Uterus (tissue), 4 donors: ENCODE results near the gene ARHGAP9. TPM values are rescaled to one million over a fixed set of nuclear protein-coding genes. Genes with fewer than 3 reads are reported as not detected.
"Not testable (repeated sequence)": the region's sequence is repeated elsewhere in the genome, so short reads cannot be mapped to it uniquely, and the experiment has no call there.

ENCODE experiments used
- DNase-seq, 2 donors: peaks; one replicate each; pipeline ENCODE4 v3.0.0-alpha.2; 2019 to 2020
- H3K27ac ChIP-seq, 2 donors: fragments of 200-600 bp; sonication (generic); 1 replicate in 1 of 2; 2 replicates in 1 of 2; pipeline ENCODE4 v1.5.1; 2016 to 2018
- H3K27me3 ChIP-seq, 2 donors: fragments of 200-600 bp; sonication (generic); one replicate each; pipeline ENCODE4 v1.5.1; 2018 to 2019; ENCODE audit warnings: control low read depth in 1 of 2
- H3K36me3 ChIP-seq, 2 donors: fragments of 200-600 bp; sonication (generic); one replicate each; pipeline ENCODE4 v1.5.1; 2019; ENCODE audit warnings: control low read depth in 1 of 2
- H3K4me1 ChIP-seq, 2 donors: fragments of 200-600 bp; sonication (generic); one replicate each; pipeline ENCODE4 v1.5.1; 2018 to 2019; ENCODE audit warnings: control low read depth in 1 of 2
- H3K4me3 ChIP-seq, 2 donors: fragments of 200-600 bp; sonication (generic); 1 replicate in 1 of 2; 2 replicates in 1 of 2; pipeline ENCODE4 v1.5.1; 2018 to 2019; ENCODE audit warnings: mild to moderate bottlenecking in 1 of 2
- H3K9me3 ChIP-seq, 2 donors: fragments of 200-600 bp; sonication (generic); one replicate each; pipeline ENCODE4 v1.5.1; 2019; ENCODE audit warnings: control low read depth in 1 of 2
- POLR2A ChIP-seq, 2 donors: fragments of 450-650 bp; IDR thresholded peaks; one replicate each; pipeline ENCODE4 v1.6.1; 2016; ENCODE audit warnings: antibody characterized with exemption in 2 of 2, mild to moderate bottlenecking in 1 of 2, moderate library complexity in 1 of 2
- intact Hi-C: fragments of 100-400 bp; cut with DNase I; formaldehyde crosslinking; loops from one replicate; pipeline ENCODE4 v1.15.1; 2023; ENCODE audit warnings: low total_unique reads
- total RNA-seq, 4 donors: library from RNA; depleted of rRNA in 3 of 4; stranded (reverse); fragments of >200 nt in 3 of 4; gene quantifications; one replicate each; pipeline versions ENCODE4 v1.1.0 to v1.2.4, GENCODE V29; 2014 to 2023
- TF ChIP-seq, protein P1 (sequence below), 4 experiments: fragments of 200-600 bp in 2 of 4; fragments of 450-650 bp in 2 of 4; sonication (generic) in 2 of 4; IDR thresholded peaks; one replicate each; pipeline ENCODE4 v1.5.1; 2016 to 2019; ENCODE audit warnings: antibody characterized with exemption in 4 of 4, mild to moderate bottlenecking in 2 of 4, moderate library complexity in 1 of 4
- donor health status: DM: yes; HTN: yes; CAD: no.

ARHGAP9 gene
- total RNA-seq, 4 donors from 2014 or later, result 1.5 to 8.1 (median 3.3) TPM

DNA sequence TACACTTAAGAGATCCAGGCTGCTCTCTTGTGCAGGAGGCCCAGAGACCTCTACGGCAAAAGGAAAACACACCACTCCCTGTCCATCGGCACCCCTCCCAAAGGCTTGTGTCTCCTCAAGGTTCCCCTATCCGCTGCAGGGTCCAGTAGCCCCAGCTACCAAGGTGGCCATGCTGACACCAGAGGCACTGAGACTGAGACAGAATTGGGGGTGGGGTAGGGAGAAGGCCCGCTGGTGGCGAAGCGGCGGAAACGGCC, 40.1 kb upstream of the ARHGAP9 start:
- intact Hi-C loops, result no loop called here
- H3K36me3 ChIP-seq, result no peaks in the 10 kb centered on the region
- H3K27ac ChIP-seq, result peak overlapping the region; percentile 94 to 99
- peak in 1 of 2 donors; percentile 52 for DNase-seq
- no peaks in the 10 kb centered on the region for H3K9me3 ChIP-seq
- peaks cover 11 to 14% of the 10 kb centered on the region in 2 donors for H3K4me1 ChIP-seq
- H3K4me3 ChIP-seq, result peak overlapping the region; percentile 65 to 94
- TF ChIP-seq POLR2A (IDR thresholded peaks at IDR 0.05), result no peak
- TF ChIP-seq, protein P1, sequence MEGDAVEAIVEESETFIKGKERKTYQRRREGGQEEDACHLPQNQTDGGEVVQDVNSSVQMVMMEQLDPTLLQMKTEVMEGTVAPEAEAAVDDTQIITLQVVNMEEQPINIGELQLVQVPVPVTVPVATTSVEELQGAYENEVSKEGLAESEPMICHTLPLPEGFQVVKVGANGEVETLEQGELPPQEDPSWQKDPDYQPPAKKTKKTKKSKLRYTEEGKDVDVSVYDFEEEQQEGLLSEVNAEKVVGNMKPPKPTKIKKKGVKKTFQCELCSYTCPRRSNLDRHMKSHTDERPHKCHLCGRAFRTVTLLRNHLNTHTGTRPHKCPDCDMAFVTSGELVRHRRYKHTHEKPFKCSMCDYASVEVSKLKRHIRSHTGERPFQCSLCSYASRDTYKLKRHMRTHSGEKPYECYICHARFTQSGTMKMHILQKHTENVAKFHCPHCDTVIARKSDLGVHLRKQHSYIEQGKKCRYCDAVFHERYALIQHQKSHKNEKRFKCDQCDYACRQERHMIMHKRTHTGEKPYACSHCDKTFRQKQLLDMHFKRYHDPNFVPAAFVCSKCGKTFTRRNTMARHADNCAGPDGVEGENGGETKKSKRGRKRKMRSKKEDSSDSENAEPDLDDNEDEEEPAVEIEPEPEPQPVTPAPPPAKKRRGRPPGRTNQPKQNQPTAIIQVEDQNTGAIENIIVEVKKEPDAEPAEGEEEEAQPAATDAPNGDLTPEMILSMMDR (IDR thresholded peaks at IDR 0.05), result peak in 1 of 4 experiments; percentile 2
- H3K27me3 ChIP-seq, result no peaks in the 10 kb centered on the region

DNA sequence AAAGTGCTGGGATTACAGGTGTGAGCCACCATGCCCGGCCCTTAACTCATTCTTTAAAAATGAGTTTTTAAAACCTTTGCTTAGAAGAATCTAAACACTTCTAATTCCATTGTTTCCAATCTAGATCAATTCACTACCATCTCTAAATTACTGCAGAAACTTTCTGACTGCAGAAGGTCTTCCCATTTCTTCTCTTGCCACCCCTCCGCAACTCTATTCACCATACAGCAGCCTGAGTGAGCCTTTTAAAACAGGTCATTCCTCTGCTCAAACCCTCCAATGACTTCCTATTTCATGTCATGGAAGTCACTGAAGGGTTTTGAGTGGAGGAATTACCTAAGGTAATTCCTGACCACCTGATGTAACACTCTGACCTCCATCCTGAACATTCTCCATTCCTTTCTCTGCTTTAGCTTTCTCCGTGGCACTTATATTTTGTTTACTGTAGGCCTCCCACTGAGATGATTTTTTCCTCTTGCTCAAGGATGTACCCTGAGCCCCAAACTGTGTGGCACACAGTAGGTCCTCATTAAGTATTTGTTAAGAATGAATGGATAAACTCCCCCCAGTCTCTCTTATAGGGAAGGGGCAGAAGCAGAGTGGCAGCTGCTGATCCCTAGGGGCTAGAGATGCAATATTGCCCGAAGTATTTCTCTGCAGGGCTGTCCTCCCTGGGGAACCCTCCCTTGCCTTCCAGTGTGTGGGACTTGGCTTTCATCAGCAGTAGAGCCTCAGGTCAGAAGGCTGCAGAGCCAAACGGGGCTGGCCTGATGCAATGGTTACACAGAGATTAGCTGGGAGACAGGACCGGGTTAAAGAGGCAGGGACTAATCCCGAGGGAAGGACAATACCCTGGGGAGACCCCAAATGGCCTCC, 39.5 kb upstream of the ARHGAP9 start:
- Histone ChIP-seq H3K4me3 (peak overlapping the region; percentile 65 to 94), H3K27me3 (no peaks in the 10 kb centered on the region), H3K9me3 (no peaks in the 10 kb centered on the region), H3K27ac (peak overlapping the region; percentile 94 to 99), H3K36me3 (no peaks in the 10 kb centered on the region), H3K4me1 (peaks cover 8 to 9% of the 10 kb centered on the region in 2 donors)
- DNase-seq, result peak; percentile 56 to 57
- TF ChIP-seq POLR2A (IDR thresholded peaks at IDR 0.05), result no peak
- TF ChIP-seq, protein P1 (IDR thresholded peaks at IDR 0.05), result no peak
- intact Hi-C loops, result no loop called here

DNA sequence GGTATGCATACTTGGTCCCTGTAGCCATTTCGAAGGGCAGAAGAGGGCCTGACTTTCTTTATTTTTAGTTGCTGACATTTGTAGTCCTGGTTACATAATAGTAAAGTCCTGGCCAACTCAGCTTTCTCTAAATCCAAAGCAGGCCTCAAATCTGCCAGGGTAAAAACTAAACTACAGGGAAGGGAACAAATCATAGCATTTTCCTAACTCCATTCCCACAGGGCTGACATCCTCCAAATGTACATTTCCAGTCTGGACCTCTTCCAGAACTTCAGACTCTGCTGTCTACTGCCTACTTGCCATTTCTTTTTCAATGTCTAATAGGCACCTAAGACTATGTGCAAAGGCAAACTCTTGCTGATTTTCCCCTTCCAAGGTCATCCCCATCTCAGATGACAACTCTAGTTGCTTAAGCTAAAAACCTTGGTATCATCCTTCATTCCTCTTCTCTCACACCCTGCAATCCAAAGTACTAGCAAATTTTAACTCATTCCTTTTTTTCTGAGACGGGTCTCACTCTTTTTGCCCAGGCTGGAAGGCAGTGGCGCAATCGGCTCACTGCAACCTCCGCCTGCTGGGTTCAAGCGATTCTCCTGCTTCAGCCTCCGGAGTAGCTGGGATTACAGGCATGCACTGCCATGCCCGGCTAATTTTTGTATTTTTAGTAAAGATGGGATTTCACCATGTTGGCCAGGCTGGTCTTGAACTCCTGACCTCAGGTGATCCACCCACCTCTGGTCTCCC, 38.7 kb upstream of the ARHGAP9 start:
- peak overlapping the region in 1 of 2 donors; percentile 65 for H3K4me3 ChIP-seq
- H3K27ac ChIP-seq, result peak overlapping the region; percentile 94 to 99
- no peaks in the 10 kb centered on the region for H3K36me3 ChIP-seq
- intact Hi-C loops, result no loop called here
- H3K4me1 ChIP-seq, result peaks cover 2 to 8% of the 10 kb centered on the region in 2 donors
- H3K9me3 ChIP-seq, result no peaks in the 10 kb centered on the region
- TF ChIP-seq, protein P1 (IDR thresholded peaks at IDR 0.05), result no peak
- TF ChIP-seq POLR2A (IDR thresholded peaks at IDR 0.05), result no peak
- H3K27me3 ChIP-seq, result no peaks in the 10 kb centered on the region
- no peak for DNase-seq

DNA sequence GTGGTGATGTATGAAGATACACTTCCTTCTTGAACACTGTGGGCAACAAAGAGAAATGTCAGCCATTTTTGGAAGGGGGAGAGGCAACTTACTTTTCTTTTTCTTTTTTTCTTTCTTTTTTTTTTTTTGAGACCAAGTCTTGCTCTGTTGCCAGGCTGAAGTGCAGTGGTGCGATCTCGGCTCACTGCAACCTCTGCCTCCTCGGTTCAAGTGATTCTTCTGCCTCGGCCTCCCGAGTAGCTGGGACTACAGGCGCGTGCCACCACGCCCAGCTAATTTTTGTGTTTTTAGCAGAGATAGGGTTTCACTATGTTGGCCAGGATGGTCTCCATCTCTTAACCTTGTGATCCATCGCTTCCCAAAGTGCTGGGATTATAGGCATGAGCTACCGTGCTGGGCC, 38.1 kb upstream of the ARHGAP9 start:
- H3K4me3 ChIP-seq, H3K4me1 ChIP-seq, H3K36me3 ChIP-seq, H3K9me3 ChIP-seq, intact Hi-C loops, DNase-seq, H3K27me3 ChIP-seq: not testable (repeated sequence)
- peak overlapping the region; percentile 94 to 99 for H3K27ac ChIP-seq

DNA sequence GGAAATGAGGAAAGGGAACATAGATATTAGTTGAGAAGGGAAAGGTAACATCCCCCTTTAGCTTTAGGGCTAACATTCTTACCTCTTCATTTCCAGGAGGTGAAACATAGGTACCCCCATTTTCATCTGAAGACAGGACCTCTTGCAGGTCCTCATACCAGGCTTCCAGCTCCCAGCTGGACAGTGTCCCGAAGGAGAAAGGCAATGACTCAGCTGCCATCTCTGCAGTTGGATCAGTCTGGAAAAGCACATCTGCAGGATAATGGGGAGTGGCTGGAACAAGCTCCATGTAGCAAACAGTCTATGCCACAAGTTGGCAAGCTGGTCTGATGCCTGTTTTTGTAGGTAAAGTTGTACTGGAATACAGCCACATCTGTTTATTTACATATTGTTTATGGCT, 37.5 kb upstream of the ARHGAP9 start:
- H3K36me3 ChIP-seq, result no peaks in the 10 kb centered on the region
- no peaks in the 10 kb centered on the region for H3K9me3 ChIP-seq
- TF ChIP-seq, protein P1 (IDR thresholded peaks at IDR 0.05), result no peak
- no peak for TF ChIP-seq POLR2A (IDR thresholded peaks at IDR 0.05)
- peaks cover 2 to 8% of the 10 kb centered on the region in 2 donors for H3K4me1 ChIP-seq
- intact Hi-C loops, result no loop called here
- no peaks in the 10 kb centered on the region for H3K27me3 ChIP-seq
- H3K4me3 ChIP-seq, result no peak overlapping the region
- peak overlapping the region in 1 of 2 donors; percentile 99 for H3K27ac ChIP-seq
- DNase-seq, result no peak
